ENCODE data around the gene SLC26A1.
A peak's percentile ranks its signal among the peaks of the same experiment; 100 is the strongest.

Gene SLC26A1

DNA sequence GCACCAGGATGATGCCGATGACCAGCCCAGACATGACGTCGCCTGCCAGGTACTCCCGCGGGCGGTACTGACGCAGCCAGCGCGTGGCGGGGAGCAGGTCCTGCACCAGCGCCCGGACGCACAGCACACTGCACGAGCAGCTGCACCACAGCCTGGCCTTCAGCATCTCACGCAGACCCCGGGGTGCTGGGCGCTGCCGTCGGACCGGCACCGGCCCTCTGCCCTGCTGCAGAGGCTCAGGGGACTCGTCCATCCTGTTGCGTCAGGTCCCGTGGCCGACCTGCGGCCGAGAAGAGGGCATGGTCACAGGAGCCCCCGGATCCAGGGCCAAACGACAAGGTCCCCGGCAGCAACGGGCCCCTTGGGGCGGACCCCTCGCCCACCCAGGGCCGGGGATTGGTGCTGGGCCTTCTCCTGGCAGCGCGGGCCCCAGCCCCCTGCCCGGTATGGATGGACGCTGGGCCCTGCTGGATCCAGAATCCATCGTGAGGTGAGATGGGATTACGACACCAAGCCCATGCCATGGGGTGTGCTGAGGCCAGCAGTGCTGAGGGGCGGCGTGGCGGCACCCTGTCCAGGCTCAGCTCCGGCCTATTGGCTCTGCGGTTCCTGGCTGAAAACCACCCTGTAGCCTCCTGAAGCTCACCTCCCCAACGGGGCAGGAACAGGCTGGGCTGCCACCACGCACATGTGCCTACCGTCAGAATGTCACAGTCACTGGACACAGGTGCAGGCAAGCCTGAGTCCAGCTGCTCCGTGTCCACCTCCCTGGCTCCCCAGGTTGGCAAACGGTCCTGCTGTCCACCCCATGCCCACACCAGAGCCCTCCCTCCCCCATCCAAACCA lies 1.5 kb downstream of the SLC26A1 start:
- FAIRE-seq, result no peak
- no peak for DNase-seq (ENCODE audit: insufficient read length)
- no peak; the same call in 1 of the 2 replicates for TF ChIP-seq POLR2A (IDR thresholded peaks at IDR 0.05; ENCODE audit: low read depth, low read length)

DNA sequence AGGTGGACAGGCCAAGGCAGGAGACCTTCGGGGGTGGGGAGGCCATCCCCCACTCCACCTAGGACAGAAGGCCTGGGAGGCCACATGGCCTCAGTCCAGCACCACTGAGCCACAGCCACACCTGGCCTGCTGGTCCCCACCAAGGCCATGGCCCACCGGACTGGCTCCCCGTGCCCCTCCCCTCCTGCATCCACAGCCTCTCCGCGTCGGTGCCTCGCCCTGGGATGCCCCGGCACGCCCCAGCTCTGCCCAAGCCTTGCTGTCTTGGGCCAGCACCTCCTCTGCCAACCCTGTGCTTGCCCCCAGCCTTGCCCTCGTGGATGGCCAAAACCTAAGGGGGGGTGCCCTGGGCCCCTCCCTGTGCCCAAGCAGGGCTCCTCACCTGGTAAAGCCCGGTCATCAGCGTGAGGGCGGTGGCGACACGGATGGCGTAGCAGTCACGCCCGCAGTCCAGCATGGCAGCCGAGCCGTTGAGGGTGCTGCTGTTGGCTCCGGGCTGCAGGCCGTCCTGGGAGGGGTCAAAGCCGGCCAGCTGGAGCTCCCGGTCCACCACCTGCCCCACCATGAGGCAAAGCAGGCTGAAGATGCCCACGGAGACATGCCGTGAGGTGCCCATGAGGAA lies 2.3 kb downstream of the SLC26A1 start:
- TF ChIP-seq POLR2AphosphoS5 (IDR thresholded peaks at IDR 0.05; ENCODE audit: low read depth, low read length) (no peak), POLR2A (IDR thresholded peaks at IDR 0.05; ENCODE audit: low read depth, low read length) (no peak), TAF1 (IDR thresholded peaks at IDR 0.05; ENCODE audit: borderline replicate concordance, low read depth, low read length) (no peak)
- DNase-seq (ENCODE audit: insufficient read length) (no peak), FAIRE-seq (no peak)

DNA sequence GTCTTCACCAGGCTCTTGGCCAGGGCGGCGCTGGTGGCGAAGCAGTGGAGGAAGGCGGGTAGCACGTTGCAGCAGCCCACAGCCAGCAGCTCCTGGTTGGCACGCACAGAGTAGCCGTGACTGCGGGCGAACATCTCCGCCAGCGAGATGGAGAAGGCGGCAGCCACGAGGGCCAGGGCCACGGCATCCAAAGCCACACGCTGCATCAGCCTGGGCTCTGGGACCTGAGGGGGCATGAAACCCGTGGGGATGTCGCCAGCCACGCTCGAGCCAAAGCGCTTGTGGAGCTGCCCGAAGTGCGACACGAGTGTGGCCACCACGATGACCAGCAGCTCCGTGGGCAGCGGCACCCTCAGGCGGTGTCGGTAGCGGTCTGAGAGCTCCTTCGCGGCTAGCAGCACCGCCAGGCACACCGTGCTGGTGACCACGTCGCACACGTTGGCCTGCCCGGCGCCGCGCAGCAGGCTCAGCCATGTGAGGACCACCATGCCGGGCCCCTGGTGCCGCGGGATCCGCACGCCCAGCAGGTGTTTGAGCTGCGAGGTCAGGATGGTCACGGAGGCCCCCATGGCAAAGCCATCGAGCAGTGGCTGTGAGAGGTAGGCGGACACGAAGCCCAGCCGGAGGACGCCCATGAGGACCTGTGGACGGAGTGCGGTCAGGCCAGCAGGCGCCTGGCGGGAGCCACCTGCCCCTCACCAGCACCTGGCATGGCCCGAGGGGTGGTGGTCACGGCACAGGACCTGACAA lies 3.3 kb downstream of the SLC26A1 start:
- FAIRE-seq (no peak), DNase-seq (ENCODE audit: insufficient read length) (no peak)
- TF ChIP-seq POLR2A (IDR thresholded peaks at IDR 0.05; ENCODE audit: low read depth, low read length) (no peak), TAF1 (IDR thresholded peaks at IDR 0.05; ENCODE audit: borderline replicate concordance, low read depth, low read length) (no peak), POLR2AphosphoS5 (IDR thresholded peaks at IDR 0.05; ENCODE audit: low read depth, low read length) (no peak)

DNA sequence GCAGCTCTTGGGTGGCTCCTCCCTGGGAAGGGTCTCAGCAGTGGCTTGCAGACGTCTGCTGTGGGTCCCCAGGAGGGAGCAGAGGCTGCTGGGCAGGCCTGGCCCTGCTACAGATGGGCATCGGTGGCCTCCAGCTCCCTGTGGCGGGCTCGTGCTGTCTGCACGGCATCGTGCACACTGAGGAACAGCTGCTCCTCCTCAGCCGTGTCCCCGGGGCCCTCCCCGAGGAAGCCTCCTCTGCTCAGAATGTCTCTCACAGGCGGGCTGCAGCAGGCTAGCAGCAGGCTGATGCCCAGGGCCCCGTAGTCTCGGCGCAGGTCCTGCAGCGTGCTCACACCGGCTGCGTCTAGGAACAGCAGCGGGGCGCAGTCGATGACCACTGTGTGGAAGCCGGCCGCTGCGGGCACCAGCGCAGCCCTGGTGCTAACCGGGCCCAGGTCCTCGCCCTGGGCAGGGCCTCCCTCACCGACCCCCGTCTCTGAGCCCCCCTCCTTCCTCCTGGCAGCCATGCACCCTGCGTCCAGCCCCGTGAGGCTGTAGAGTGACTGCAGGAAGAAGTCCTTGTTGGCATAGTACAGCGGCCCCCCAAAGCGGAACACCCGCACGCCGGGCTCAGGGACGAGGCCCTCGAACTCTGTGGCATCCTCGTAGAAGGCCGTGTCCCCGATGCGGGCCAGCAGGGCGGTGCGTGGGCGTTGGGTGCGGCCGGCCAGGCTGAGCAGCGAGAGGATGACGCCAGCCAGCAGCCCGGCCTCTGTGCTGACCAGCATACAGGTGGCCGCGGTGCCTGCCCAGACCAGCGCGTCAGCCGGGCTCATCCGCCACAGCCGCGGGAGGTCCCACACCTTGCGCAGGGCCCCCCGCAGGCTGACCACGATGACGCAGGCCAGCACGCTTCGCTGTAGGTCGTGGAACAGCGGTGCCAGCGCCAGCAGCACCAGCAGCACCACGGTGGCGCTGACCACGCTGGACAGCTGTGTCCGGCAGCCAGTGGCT lies 4.2 kb downstream of the SLC26A1 start:
- TF ChIP-seq POLR2AphosphoS5 (IDR thresholded peaks at IDR 0.05; ENCODE audit: low read depth, low read length) (no peak), TAF1 (IDR thresholded peaks at IDR 0.05; ENCODE audit: borderline replicate concordance, low read depth, low read length) (no peak), POLR2A (IDR thresholded peaks at IDR 0.05; ENCODE audit: low read depth, low read length) (no peak)
- DNase-seq (ENCODE audit: insufficient read length), result no peak
- FAIRE-seq, result no peak

DNA sequence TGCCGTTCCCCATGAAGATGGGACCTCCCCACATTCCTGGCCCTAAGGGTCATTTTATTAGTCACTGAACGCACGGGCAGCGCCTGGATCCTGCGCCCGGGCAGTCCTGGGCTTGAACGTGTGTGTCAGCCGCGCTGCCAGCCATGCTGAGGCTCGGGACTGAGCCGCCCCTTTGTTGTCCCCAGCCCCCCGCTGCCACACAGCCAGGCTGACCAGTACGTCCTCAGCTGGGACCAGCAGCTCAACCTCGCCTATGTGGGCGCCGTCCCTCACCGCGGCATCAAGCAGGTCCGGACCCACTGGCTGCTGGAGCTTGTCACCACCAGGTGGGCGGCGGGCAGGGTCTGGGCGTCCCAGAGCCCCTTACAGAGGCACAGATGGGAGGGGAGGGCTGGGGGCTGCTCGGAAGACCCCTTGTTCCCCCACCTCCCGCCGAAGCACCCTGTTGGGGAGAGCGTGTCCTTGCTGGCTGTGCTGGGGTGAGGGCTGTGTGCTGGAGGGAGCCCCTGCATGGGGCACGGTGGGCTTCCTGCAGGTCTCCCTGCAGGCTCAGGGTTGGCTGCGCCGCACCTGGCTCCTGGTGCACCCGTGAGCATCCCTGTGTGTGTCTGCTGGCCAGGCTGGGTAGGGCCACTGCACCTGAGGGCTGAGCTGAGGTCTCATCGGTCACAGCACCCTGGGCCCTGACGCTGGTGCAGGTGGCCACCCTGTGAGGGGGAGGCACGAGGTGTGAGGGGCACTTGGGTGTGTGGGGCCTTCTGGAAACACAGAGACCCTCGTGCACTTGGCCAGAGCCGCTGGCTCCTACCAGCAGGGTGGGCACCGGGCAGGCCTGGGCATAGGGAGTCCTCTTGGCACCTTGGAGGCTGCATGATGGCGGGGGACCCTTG lies 5.3 kb downstream of the SLC26A1 start:
- TF ChIP-seq POLR2A (IDR thresholded peaks at IDR 0.05; ENCODE audit: low read depth, low read length) (no peak), POLR2AphosphoS5 (IDR thresholded peaks at IDR 0.05; ENCODE audit: low read depth, low read length) (no peak), TAF1 (IDR thresholded peaks at IDR 0.05; ENCODE audit: borderline replicate concordance, low read depth, low read length) (no peak)
- DNase-seq (ENCODE audit: insufficient read length) (no peak), FAIRE-seq (no peak)

DNA sequence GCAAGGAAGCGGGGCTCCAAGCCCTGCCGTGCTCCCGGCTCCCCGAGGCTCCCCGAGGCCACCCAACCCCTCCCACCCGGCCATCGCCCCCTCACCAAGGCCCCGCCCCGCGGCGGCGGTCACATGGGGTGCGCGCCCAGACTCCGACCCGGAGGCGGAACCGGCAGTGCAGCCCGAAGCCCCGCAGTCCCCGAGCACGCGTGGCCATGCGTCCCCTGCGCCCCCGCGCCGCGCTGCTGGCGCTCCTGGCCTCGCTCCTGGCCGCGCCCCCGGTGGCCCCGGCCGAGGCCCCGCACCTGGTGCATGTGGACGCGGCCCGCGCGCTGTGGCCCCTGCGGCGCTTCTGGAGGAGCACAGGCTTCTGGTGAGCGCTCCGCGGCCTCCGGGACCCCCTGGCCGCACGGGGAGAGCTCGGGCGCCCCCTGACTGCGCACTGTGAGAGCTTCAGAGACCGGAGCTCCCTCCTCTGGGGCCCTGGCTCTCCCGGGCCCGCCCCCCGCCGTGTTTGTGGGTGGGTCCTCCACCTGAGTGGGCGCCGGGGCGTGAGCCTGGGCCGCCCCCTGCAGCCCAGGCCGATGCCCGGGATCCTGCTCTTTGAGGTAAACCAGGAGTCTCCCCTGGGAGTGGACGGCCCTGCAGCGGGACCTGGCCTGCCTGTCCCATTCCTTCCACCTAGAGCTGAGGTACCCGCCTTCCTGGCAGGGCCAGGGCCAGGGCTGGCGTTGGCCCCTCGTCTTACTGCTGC lies 6.2 kb downstream of the SLC26A1 start, which contains the start of gene IDUA:
Gene IDUA (plus strand): TSS at position 166 of the 745 bp plus-strand sequence. CDS start 41 bp downstream, at position 207.
- TF ChIP-seq TAF1 (IDR thresholded peaks at IDR 0.05; ENCODE audit: borderline replicate concordance, low read depth, low read length) (no peak), POLR2A (IDR thresholded peaks at IDR 0.05; ENCODE audit: low read depth, low read length) (peak; percentile 57; the same call in 1 of the 2 replicates)
- DNase-seq (ENCODE audit: insufficient read length), result peak; percentile 81
- FAIRE-seq, result no peak

DNA sequence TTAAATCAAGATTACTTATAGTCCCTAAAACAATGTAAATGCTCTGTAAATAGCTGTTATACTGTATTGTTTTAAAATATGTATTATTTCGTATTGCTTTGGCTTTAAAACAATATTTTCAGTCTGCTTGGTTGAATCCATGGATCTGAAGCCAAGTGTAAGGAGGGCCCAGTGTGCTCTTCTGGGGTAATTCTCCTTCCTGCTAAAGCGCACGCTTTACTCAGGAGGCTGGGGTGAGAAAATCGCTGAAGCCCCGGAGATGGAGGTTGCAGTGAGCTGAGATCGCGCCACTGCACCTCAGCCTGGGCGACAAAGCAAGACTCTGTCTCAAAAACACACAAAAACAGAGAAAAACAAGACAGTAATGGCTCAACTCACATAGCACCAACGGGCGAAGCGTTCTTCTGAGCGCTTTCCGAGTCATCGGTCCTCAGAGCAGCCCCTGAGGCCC lies 6.8 kb downstream of the SLC26A1 start:
- no peak for DNase-seq (ENCODE audit: insufficient read length)
- no peak for FAIRE-seq
- TF ChIP-seq POLR2AphosphoS5 (IDR thresholded peaks at IDR 0.05; ENCODE audit: low read depth, low read length), result no peak
- TF ChIP-seq POLR2A (IDR thresholded peaks at IDR 0.05; ENCODE audit: low read depth, low read length), result no peak
- TF ChIP-seq TAF1 (IDR thresholded peaks at IDR 0.05; ENCODE audit: borderline replicate concordance, low read depth, low read length), result no peak

DNA sequence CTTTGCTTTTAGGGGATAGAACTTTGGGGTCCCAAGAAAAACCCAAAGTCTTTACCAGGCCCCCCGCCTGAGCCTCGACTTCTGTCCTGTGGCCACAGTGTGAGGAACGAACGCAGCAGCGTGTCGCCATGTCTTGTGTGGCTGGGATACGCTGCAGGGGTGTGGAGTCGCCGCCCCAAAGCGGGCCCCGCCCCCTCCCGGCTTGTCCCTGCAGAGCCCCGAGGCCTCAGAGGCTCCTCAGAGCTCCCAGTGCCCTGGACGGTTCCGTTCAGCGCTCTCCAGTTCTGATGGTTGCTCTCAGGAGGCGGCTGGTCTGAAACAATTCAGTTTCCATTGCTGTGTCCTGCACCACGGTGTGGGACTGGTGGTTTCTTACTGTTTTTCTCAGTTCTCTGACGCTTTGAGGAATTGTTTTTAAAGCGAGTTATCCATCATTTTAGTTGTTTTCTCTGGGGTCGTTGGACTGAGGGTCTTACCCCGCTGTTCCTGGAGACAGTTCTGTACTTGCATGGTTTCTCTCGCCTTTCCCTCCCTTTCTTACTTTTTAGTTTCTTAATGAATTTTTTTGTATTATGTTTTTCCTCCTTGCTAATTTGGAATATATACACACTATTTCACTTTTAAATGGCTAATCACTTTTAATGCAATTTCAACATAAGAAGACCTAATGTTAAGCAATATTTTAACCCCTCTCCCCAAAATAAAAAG lies 7.9 kb downstream of the SLC26A1 start:
- FAIRE-seq (no peak), DNase-seq (ENCODE audit: insufficient read length) (no peak)
- TF ChIP-seq TAF1 (IDR thresholded peaks at IDR 0.05; ENCODE audit: borderline replicate concordance, low read depth, low read length), result no peak
